ENCODE measurements around the gene SEMA5A.
A peak's percentile ranks its signal among the peaks of the same experiment; 100 is the strongest.

The SEMA5A gene

DNA sequence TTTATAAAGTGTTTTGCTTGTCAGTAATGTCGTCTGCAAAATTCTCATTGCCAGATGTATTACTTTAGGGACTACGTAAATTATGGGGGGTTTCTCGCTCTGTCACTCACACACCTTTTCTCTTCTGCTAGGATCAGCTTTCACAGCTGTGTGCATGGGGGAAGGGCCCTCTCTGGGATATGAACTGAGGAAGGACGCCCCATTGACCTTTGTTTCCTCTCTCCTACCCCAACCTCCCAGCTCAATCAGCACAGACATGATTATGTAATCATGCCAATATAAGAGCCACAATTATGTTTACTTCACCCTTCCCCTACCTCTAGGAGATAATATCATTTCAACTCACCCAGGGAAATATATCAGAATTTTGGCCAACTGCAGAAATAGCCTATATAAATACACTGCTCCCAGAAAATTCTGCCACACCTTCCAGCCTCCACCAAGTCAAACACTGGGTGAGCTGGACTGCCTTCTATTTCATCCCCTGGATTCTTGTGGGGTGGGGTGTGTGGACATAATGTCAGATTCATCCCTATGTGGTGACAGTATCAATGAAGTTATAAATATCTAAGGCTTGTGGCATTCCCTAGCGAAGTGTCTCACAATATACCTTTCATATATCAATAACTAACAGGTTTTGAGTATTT lies 12.6 kb upstream of the SEMA5A start:
- TF ChIP-seq GATA3 (IDR thresholded peaks at IDR 0.05; ENCODE audit: low read depth, low read length) (no peak), GATA2 (IDR thresholded peaks at IDR 0.05; ENCODE audit: low read depth, low read length) (no peak)

DNA sequence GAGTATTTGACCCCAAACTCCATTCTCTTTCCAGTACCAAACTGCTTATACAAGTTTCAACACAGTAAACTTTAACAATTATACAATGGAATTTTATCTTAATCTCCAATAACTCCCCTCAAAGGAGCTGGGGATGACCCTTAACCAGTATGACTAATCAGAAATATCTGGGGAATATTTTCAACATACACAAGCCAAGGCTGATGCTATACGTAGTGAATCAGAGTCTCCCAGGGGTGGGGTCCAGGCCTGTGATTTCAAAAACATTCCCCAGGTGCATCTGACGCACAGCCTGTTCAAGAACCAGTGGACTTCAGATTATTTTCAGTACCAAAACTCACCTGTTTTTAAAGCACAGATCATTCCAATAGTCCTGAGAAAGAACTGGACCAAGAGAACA lies 11.8 kb upstream of the SEMA5A start:
- no peak for TF ChIP-seq GATA2 (IDR thresholded peaks at IDR 0.05; ENCODE audit: low read depth, low read length)
- TF ChIP-seq GATA3 (IDR thresholded peaks at IDR 0.05; ENCODE audit: low read depth, low read length), result no peak

GRCh38 chr5:9555961-9556360 lies 10.1 kb upstream of the SEMA5A start:
- TF ChIP-seq GATA3 (IDR thresholded peaks at IDR 0.05; ENCODE audit: low read depth, low read length) (no peak), GATA2 (IDR thresholded peaks at IDR 0.05; ENCODE audit: low read depth, low read length) (no peak)

GRCh38 chr5:9554122-9554521 lies 8.2 kb upstream of the SEMA5A start:
- TF ChIP-seq GATA3 (IDR thresholded peaks at IDR 0.05; ENCODE audit: low read depth, low read length), result no peak
- TF ChIP-seq GATA2 (IDR thresholded peaks at IDR 0.05; ENCODE audit: low read depth, low read length), result no peak

GRCh38 chr5:9553561-9553960 lies 7.7 kb upstream of the SEMA5A start:
- TF ChIP-seq GATA2 (IDR thresholded peaks at IDR 0.05; ENCODE audit: low read depth, low read length), result no peak

GRCh38 chr5:9551567-9552537 lies 6.0 kb upstream of the SEMA5A start:
- TF ChIP-seq GATA3 (IDR thresholded peaks at IDR 0.05; ENCODE audit: low read depth, low read length), result no peak
- TF ChIP-seq GATA2 (IDR thresholded peaks at IDR 0.05; ENCODE audit: low read depth, low read length), result no peak

- TF ChIP-seq GATA3 (IDR thresholded peaks at IDR 0.05; ENCODE audit: low read depth, low read length) (no peak), GATA2 (IDR thresholded peaks at IDR 0.05; ENCODE audit: low read depth, low read length) (no peak)
These were observed 4.1 kb upstream of the SEMA5A start for GRCh38 chr5:9549941-9550340.

GRCh38 chr5:9547122-9547947 lies 1.5 kb upstream of the SEMA5A start:
- TF ChIP-seq GATA3 (IDR thresholded peaks at IDR 0.05; ENCODE audit: low read depth, low read length), result no peak
- TF ChIP-seq GATA2 (IDR thresholded peaks at IDR 0.05; ENCODE audit: low read depth, low read length), result no peak

GRCh38 chr5:9545136-9545991 lies 511 bp downstream of the SEMA5A start:
- TF ChIP-seq GATA2 (IDR thresholded peaks at IDR 0.05; ENCODE audit: low read depth, low read length), result no peak
- TF ChIP-seq GATA3 (IDR thresholded peaks at IDR 0.05; ENCODE audit: low read depth, low read length), result no peak

GRCh38 chr5:9544502-9545135 lies 1.3 kb downstream of the SEMA5A start:
- TF ChIP-seq GATA2 (IDR thresholded peaks at IDR 0.05; ENCODE audit: low read depth, low read length) (peak; percentile 26; the same call in 1 of the 2 replicates), GATA3 (IDR thresholded peaks at IDR 0.05; ENCODE audit: low read depth, low read length) (no peak)

DNA sequence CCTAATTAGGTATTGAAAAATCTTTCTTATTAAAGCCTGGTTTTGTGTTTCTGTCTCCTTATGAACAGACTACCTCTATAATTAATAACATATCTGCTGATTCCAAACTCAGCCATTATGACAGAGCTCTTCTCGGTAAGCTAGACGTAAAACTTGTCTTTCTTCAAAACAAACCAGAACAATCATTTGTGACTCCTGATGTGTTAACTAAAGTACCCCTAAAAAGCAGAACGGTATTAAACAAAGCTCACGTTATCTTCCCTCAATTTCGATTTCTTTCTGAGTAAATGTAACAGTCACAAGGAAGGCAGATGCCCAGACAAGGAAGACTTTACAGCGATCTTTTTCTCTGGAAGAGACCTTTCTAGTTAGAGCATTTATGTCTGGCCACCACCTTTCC lies 1.8 kb downstream of the SEMA5A start:
- no peak for TF ChIP-seq GATA2 (IDR thresholded peaks at IDR 0.05; ENCODE audit: low read depth, low read length)
- no peak for TF ChIP-seq GATA3 (IDR thresholded peaks at IDR 0.05; ENCODE audit: low read depth, low read length)

- no peak for TF ChIP-seq GATA3 (IDR thresholded peaks at IDR 0.05; ENCODE audit: low read depth, low read length)
- TF ChIP-seq GATA2 (IDR thresholded peaks at IDR 0.05; ENCODE audit: low read depth, low read length), result no peak
These were observed 2.5 kb downstream of the SEMA5A start for GRCh38 chr5:9543311-9543920.

Data from SH-SY5Y (cell line).